ENCODE measurements around the gene IWS1.
"Not testable (repeated sequence)": the region's sequence is repeated elsewhere in the genome, so short reads cannot be mapped to it uniquely, and the experiment has no call there.

IWS1 gene

GRCh38 chr2:127572841-127573240 is 46.6 kb upstream of the IWS1 start:
- no peak for DNase-seq (ENCODE audit: low read depth)
- no peak overlapping the region for H3K4me3 ChIP-seq (ENCODE audit: control insufficient read depth, low read depth, low read length)
- no peak for TF ChIP-seq CTCF (conservative IDR thresholded peaks at IDR 0.05; ENCODE audit: control insufficient read depth, insufficient read depth, low read depth, low read length)

GRCh38 chr2:127572352-127572751 is 46.1 kb upstream of the IWS1 start:
- H3K4me3 ChIP-seq (ENCODE audit: control insufficient read depth, low read depth, low read length); DNase-seq (ENCODE audit: low read depth): not testable (repeated sequence)

GRCh38 chr2:127570282-127571250 is 44.3 kb upstream of the IWS1 start:
- TF ChIP-seq CTCF (conservative IDR thresholded peaks at IDR 0.05; ENCODE audit: control insufficient read depth, insufficient read depth, low read depth, low read length): no peak
- DNase-seq (ENCODE audit: low read depth): peak; percentile 16
- H3K4me3 ChIP-seq (ENCODE audit: control insufficient read depth, low read depth, low read length): no peak overlapping the region

GRCh38 chr2:127569666-127570065 is 43.4 kb upstream of the IWS1 start:
- TF ChIP-seq CTCF (conservative IDR thresholded peaks at IDR 0.05; ENCODE audit: control insufficient read depth, insufficient read depth, low read depth, low read length): no peak
- no peak for DNase-seq (ENCODE audit: low read depth)
- H3K4me3 ChIP-seq (ENCODE audit: control insufficient read depth, low read depth, low read length): no peak overlapping the region

- no peak overlapping the region for H3K4me3 ChIP-seq (ENCODE audit: control insufficient read depth, low read depth, low read length)
- no peak for TF ChIP-seq CTCF (conservative IDR thresholded peaks at IDR 0.05; ENCODE audit: control insufficient read depth, insufficient read depth, low read depth, low read length)
- DNase-seq (ENCODE audit: low read depth): no peak
Observed at GRCh38 chr2:127568128-127568527, 41.8 kb upstream of the IWS1 start.

GRCh38 chr2:127567351-127567854 is 41.1 kb upstream of the IWS1 start:
- H3K4me3 ChIP-seq (ENCODE audit: control insufficient read depth, low read depth, low read length): no peak overlapping the region
- TF ChIP-seq CTCF (conservative IDR thresholded peaks at IDR 0.05; ENCODE audit: control insufficient read depth, insufficient read depth, low read depth, low read length): no peak
- no peak for DNase-seq (ENCODE audit: low read depth)

- no peak for TF ChIP-seq CTCF (conservative IDR thresholded peaks at IDR 0.05; ENCODE audit: control insufficient read depth, insufficient read depth, low read depth, low read length)
- no peak for DNase-seq (ENCODE audit: low read depth)
- H3K4me3 ChIP-seq (ENCODE audit: control insufficient read depth, low read depth, low read length): no peak overlapping the region
Observed at GRCh38 chr2:127566576-127566975, 40.3 kb upstream of the IWS1 start.

All from fibroblast of mammary gland (primary cell).